GM12865 (cell line): Measurements from ENCODE around the gene PHF13.
A peak's percentile ranks its signal among the peaks of the same experiment; 100 is the strongest.

Source experiments
- DNase-seq: peaks from one replicate; pipeline ENCODE4 v3.0.0; 2010; ENCODE audit warnings: low read depth
- H3K4me3 ChIP-seq: 2 replicates; pipeline ENCODE4 v1.5.1; 2011; ENCODE audit warnings: mild to moderate bottlenecking, low read depth, low read length, control low read depth
- CTCF ChIP-seq: IDR thresholded peaks from 2 replicates; pipeline ENCODE4 v1.5.1; 2011; ENCODE audit warnings: low read length, control low read depth, low read depth, inconsistent platforms; ENCODE audit not compliant: insufficient read depth; ENCODE audit errors: missing control alignments

Gene PHF13

GRCh38 chr1:6614929-6615785 lies 1.6 kb downstream of the PHF13 start:
- no peak for DNase-seq
- TF ChIP-seq CTCF = no peak
- peak overlapping the region; percentile 79 for H3K4me3 ChIP-seq

DNA sequence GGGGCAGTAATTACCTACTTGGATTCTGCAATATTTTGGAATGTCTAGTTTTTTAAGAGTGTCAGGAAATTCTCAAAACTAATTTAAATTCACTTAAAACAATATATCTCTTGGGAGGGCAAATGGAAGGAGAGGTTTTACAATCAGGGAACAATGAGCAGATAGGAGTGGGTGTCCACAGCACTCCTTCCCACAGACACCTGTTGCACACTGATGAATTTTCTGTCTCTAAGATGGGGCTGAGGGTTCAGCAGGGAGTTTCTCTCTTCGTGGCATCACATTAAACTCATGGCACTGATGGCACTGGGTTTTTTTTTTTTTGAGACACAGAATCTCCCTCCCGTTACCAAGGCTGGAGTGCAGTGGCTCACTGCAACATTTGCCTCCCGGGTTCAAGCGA lies 5.5 kb downstream of the PHF13 start:
- no peak for DNase-seq
- H3K4me3 ChIP-seq = no peak overlapping the region
- TF ChIP-seq CTCF = no peak

- no peak overlapping the region for H3K4me3 ChIP-seq
- DNase-seq = no peak
- no peak for TF ChIP-seq CTCF
These were observed 8.2 kb downstream of the PHF13 start for GRCh38 chr1:6621429-6622391.

DNA sequence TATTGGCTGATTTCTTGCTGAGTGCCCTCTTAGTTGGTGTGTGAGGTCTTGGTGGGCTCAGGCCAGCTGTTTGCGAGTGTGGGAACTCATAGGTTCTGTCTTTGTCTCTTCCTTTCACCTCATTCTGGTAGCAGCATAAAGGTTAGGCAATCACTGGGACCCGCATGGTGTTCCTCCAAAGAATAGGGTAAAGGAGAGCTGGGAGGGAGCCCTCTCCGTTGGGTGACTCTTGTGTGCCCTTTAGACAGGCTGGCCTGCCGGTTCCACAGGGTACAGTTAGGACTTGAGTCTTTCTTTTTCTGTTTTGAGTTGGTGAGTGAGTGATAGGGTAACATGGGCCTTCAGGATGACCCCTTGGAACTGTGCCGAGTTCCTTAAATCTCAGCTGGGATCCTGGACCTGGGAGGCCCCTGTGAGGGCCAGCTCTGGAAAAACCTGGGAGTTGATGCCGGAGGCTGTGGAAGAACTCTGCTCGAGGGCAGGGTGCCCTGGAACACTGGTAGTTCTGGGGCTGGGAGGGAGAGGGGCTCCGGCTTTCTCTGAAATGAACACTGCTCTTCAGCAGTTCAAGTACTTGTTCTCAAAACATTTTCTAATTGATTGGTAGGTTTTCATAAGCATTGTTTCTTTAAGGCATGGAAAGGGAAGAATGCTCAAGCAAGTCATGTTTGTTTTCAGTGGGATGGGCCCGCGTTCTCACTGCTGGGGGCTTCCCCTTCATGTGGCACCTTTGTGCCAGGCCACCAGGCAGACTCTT lies 9.0 kb downstream of the PHF13 start:
- no peak overlapping the region for H3K4me3 ChIP-seq
- no peak for DNase-seq
- TF ChIP-seq CTCF = no peak

- no peak for TF ChIP-seq CTCF
- no peak overlapping the region for H3K4me3 ChIP-seq
- no peak for DNase-seq
These were observed 9.9 kb downstream of the PHF13 start for GRCh38 chr1:6623269-6623965.
